ENCODE measurements around the gene ADAMTS18.

Gene ADAMTS18

DNA sequence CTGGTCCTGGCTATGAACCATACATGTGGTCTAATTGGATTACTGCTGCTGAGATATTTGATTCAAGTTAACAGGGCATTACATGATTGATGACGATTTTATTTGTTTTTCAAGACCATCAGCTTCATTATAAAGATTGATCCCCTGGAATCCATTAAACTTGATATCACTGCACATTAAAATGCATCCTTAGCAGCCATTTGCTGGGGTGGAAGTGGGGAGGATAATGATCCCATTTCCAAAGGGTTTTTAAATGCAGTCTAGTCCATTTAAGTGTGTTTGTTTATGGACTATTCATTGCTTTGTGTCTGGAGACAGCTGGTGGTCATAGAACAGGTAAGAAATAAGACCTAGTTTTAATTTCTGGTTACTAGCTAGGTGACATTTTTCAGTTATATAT is 40.9 kb downstream of the ADAMTS18 start:
- no peak for DNase-seq

DNA sequence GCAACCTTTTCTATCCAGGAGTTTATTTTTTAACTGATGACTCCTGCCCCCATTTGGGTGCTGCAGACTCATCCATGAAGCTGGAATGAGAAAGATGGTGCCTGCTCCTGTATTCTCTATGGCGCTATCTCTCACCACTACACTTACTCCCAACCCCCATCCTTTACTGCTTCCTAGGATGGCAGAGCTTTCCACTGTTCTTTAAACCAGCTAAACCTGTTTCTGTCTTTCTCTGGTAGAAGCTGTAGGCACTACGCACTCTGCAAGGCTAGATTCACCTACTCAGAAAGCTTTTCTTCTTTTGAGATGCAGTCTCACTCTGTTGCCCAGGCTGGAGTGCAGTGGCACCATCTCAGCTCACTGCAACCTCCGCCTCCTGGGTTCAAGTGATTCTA is 47.0 kb downstream of the ADAMTS18 start:
- DNase-seq: no peak

DNA sequence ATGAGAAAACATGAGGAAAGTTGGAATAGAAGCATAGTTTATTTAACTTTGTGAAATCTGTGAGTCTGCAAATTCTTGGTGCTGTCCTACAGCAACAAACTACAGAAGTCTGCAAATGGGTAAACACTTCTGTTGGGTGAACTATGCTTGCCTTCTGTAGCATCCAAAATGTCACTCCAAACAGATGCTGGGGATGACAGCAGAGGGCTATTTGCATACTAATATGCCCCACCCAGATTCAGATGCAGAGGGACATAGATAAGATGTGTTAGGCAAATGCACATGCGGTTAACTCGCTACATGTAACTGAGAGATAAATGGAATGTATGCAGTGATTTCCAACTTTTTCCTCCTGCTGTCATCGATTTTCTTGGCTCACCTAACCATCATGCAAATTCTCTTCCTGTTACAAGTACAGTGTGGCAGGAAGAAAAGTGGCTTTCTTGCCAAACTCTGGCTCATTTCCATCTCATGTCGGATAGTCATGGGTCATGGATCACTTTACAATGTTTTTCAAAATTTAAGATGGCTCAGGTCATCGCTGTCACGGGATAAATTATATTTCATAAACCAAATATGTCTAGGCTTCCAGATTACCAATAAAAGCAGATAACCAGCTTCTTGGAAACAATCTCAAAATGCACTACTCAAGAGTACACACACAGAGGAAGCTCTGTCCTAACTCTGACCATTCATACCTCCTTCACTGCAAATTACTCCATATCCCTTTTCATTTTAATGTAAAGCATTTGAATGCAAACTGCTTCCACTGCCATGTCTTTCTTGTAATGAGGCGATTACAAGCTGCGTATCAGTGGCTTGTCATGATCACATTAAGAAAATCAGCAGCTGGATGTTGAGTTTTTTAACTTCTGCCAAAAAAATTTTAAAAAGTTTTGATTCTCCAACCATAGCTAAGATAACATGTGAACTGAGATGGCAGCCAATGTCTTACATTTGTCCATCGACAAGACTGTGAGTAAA is 47.7 kb downstream of the ADAMTS18 start:
- no peak for DNase-seq

DNA sequence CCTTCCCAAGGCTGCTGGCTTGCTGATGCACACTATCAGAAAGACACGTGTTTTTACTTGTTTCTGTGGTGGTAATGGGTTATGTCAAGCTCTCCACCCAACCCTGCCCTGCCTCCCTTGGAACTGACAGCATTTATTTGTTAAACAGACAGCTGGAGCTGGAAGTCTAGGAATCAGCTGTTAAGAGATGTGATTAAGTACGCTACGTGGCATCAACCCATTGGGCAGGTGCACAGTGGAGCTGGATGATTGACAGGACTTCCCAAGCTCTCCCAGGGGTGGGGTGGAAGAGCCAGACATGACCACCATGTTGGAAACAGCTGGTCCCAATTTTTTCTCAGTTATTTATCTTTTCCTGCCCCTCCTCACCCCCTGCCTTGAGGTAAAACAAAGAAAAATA is 49.4 kb downstream of the ADAMTS18 start:
- no peak for DNase-seq

DNA sequence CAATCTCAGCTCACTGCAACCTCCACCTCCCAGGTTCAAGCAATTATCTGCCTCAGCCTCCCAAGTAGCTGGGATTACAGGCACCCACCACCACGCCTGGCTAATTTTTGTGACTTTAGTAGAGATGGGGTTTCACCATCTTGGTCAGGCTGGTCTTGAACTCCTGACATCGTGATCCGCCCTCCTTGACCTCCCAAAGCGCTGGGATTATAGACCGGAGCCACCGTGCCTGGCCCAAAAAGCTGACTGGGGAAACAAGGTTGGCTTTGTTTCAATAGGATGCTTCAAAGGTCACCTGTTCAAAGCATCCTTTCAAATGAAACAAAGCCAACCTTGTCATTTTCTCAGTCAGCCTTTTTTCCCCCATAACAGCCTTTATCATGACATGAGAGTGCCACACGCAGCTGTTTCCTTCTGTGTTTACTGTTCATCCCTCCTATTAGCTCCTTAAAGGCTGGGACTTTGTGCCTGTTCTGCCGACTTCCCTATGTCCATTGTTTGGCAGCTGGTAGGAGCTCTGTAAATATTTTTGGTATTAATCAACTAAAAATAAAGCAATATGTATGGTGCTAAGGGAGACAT is 51.1 kb downstream of the ADAMTS18 start:
- DNase-seq: no peak

DNA sequence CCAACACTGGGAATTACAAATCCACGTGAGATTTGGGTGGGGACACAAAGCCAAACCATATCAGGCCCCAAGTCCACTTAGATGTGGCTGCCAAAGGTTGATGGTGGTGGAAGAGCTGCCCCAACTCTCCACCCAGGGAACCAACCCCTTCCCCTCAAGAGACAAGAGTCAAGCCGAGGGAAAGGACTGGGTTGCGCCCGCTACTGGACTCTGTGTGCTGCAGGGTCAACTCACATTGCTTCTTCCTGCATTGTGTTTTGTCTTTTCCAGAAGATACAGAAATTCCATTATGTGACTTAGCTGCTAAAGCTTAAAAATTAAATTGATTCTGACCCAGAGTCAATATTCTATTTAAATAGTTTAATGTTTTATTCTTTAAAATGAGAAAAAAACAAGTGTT is 58.5 kb downstream of the ADAMTS18 start:
- DNase-seq: no peak

DNA sequence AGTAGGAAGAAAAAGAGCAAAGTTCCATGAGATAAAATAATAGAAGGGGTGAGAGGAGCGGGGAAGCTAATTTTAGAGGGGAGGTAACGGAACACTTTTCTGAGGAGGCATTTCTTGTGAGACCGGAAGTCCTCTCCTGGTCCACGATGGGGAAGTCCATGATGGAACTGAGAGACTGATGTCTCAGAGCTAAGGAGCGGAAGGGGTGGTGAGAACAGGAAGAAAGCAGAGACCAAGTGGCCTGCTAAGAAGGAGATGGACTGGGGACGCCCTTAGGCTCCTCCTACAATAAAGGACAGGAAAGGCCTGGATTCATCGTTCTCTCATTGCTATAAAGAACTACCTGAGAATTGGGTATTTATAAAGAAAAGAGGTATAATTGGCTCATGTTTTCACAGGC is 59.4 kb downstream of the ADAMTS18 start:
- DNase-seq: no peak

DNA sequence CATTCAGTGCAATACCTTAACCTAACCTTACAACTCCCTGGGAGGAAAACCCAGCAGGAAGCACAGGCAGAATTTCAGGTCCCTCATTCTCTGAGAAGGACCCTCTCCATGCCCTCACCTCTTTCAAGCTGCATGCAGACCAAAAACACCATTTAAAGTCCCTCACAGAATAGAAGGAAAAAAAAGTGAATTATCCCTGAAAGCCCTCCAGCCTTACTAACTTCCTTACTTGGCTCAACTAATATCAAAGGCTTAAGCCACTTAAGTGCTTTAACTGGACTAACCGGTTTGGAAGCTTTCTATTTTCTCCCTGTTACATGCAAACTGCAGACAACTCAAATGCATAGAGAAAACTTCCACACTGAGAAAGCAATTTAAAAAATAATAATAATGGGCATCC is 60.5 kb downstream of the ADAMTS18 start:
- no peak for DNase-seq

DNA sequence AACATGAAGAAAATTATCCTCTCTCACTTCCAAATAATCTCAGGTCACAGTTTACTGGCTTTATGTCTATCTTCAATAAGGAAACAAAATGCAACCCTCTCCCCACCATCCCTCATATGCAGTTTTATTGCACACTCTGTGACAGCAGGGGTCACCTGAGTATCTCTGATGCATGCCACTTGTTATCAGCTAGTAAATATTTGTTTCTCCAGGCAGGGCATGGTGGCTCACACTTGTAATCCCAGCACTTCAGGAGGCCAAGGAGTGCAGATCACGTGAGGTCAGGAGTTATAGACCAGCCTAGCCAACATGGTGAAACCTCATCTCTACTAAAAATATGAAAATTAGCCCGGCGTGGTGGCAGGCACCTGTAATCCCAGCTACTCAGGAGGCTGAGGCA is 61.1 kb downstream of the ADAMTS18 start:
- no peak for DNase-seq

DNA sequence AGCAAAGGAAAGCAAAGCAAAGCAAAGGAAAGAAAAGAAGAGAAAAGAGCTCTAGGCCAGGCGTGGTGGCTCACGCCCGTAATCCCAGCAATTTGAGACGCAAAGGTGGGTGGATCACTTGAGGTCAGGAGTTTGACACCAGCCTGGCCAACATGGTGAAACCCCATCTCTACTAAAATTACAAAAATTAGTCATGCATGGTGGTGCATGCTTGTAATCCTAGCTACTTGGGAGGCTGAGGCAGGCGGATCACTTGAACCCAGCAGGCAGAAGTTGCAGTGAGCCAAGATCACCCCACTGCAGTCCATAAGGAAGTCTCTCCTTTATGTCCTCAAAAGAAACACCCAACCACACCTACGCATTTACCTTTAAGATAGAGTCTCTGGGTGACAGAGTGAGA is 70.1 kb downstream of the ADAMTS18 start:
- DNase-seq: no peak

DNA sequence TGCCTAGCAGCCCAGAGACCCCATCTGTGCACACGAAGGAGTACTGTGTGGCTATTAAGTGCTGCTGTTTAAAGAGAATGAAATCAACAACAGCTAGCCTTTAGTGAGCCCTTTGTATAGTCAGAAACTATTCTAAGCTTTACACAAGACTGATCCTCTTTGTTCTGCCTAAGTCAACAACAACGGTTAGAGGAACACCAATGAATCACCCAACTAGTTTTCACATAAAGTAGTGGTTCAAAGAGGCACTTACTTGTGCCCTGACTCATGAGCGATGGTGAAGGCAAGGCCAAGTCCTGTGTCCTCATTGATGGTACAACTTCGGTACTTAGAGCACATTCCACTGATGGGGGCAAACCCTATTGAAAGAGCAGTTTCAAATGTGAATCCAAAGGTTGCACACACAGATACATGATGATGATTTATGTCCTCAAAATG is 75.8 kb downstream of the ADAMTS18 start:
- no peak for DNase-seq

DNA sequence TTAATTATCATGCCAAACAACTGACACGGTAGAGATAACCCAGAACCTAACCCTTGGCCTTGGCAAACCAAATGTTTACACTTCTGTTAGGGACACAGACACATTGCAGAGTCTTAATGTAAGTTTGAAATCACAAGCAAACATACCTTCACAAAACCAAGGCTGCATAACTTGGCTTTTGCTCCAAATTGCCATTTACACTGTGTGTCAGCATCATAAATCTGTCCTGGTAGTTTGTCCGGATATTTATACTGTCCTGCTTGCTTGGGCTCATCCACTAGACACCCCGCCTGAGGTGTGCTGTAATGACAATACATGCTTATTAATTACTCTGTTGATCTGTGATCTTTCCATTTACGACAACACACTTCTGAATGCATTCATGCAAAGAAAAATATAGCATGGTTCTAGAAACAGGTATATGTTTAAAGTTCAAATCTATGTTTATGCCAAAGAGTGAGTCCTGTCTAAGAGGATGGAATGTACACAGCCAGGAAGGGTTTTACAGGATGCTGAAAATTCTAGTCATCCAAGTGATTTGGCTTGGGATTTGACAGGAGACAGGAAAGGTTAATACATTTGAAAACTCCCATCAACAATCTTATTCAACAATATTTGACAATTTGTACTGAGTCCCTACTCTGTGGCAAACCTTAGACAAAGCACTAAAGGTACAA is 81.1 kb downstream of the ADAMTS18 start:
- DNase-seq: no peak

DNA sequence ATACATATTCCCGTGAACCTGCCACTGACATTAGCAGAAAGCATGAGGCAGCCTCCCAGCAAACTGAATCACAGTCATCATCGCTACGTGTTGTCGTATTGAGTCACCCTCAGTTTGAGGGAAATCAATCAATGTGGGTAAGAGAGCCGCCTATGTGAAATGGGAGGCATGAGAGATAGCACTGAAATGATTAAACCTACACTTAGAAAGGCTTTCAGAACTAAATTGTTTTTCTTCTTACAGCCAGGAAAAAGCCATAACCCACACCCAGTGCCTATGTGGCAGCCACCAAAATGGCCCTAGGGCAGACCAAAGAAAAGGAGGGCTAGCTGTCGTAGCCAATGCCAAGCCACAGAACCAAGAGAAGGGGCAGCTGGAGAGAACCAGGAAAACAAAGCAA is 90.5 kb downstream of the ADAMTS18 start:
- no peak for DNase-seq

DNA sequence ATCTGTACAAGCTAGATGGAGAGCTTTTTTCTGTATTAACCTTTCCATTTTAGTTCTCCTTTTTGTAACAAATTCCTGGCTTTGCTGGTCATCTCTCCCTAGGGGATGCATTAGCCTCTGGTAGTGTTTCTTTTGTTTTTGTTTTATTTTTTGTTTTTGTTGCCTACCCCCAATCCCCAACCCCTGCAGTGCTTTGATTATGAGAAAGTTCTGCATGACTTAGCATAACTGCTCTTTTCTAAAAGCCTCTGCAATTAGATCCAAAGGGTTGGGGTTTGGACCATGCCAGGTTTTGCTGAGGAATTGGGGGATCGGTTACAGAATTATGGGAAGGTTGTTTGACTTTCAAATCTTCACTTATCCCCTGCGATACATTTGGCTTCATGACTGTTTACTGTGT is 98.2 kb downstream of the ADAMTS18 start:
- no peak for DNase-seq

DNA sequence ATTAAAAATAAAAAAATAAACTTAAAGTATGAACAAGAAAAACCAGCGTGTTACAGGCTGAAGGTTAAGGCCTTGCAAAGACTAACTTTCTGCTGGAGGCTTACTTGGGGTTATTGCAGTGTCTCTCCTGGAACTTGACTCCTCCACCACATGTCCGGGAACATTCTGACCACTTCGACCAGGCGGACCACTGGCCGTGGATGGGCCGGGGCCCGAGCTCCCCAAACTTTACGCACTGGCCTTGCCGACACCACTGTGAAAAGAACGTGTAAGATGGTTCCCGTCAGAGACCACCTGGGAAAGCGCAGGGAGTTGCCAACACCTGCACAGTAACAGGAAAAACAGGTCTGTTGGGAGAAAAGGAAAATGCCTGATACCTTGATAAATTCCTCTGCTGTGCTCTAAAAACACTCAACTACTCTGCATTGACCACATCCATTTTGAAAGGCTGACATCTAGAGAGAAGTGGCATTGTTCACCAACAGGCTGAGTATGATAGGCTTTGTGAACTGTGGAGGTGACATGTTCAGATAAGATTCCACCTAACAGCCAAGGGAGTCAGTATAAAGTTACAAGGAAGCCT is 99.1 kb downstream of the ADAMTS18 start:
- DNase-seq: no peak

DNA sequence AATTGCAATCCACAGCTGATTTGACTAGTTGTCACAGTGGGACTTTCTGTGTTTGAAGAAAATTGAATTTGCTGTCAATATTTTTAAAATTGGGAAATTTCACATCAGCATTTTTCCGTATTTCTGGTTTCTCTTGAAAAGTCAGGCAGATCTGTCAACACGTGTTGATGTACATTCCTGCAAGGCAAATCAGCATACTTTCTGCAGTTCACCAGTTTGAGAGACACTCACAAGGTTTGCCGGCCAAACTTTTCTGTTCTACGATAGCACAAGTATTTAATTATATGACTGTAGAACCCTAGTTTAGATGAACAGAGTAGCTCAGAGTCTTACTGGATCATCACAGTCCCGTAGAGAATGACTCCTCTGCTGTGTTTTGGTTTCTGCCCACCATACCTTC is 102.0 kb downstream of the ADAMTS18 start:
- no peak for DNase-seq

DNA sequence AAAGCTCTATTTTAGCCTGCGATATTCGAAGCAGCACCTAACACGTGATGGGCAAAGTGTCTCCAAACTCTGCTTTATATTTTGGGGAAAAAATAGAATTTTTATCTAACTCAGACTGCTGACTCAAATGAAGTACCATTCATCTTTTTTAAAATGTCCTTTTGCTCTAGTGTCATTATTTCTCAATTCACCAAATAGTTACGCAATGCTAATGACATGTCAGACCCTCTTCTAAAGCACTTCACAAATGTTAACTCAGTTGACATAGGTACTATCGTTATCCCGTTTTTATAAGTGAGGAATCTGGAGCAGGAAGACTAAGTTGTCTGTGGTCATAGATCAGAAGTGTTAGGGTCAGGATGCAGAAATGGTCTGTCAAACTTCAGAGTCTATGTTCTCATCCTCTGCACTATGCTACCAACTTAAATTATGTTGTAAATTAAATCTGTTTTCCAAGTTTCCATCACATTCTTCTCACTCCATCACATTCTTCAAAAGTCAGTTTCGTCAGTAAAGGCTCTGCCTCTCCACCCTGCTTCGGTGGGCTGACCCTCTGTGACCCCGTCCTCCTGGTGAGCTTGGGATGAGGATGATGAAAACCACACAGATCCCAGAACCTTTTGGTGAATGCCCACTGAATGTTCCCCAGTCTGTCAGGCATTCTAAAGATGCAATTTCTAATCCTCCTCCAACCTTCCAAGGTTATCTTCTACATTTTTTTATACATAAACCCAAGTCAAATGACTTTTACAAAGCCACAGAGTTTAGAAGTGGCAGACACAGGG is 102.8 kb downstream of the ADAMTS18 start:
- DNase-seq: no peak

DNA sequence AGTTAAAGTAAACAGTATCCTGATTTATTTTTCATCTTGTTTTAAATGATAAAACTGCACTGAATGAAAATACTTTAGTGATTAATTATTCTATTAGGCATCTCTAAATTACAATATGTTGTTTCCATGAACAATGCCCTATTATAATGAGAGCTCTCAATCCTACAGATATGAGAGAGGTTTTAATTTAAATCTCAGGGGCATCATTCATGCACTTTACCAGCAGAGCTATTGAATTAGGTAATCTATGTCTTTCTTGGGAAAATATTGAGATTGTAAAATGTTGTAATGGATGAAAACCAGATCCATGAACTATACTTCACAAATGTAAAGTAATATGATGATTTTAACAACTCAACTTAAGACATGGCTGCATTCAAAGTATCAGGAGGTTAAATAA is 103.8 kb downstream of the ADAMTS18 start:
- DNase-seq: no peak

DNA sequence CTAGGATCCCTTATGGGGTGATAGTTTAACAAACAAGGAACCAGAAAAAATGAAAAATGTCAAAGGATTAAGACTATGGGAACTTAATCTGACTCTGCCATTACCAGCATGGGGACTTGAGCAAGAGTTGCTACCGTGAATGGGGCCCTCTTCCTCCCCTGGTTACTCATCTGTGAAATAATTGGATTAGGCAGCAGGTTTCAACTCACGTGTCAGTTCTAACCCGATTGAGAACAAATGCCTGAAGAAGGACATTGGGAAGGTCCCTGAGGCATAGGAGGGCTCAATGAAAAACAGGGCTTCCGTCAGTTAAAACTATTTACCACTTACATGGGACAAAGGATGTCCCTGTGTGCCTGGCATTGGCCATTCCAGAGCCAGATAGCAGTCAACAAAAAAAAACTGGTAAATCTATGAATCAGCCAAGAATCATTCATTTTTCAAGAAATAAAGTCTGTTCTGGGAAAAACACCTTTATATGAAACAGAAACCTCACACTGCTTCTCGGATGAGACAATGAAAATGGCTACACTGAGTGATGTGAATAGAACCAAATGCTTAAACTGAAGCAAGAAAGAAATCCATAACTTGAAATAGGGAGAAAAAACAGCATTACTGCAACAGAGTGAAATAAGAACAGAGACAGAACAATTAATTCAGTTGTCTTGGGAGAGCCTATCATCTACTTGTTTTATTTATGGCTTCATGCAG is 104.3 kb downstream of the ADAMTS18 start:
- no peak for DNase-seq

DNA sequence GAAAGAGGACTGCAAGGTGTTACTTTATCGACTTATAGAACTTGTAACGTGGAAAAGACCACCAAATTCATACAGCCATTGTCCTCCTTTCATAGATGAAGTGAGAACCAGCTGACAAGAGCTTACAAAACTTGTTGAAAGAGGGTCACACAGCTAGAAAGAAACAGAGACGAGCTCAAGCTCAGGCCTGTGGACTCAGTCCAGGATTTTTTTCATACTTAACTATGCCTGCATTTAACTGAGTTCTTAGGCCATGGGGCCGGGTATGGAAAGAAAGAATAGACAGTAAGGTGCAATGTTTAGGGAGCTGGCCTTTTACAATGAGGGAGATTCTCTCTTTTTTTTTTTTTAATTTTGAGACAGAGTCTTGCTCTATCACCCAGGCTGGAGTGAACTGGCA is 106.1 kb downstream of the ADAMTS18 start:
- no peak for DNase-seq

DNA sequence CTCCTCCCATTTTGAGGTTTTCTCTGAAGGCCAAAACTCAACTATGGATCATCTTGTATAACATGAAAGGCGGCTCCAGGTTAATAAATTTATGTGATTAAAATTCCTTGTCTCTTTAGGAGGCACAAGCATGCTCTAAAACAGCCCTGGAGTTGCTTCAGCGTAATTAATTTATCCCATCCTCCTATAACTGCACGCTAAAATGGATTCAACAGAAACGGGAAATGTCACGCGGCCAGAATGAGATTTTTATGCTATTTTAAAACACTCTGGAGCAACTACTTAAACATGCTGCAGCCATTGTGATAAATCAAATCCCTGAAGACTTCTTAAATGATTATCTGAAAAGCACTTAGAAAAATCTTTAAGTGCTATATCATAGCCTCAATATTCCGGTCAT is 106.6 kb downstream of the ADAMTS18 start:
- no peak for DNase-seq

DNA sequence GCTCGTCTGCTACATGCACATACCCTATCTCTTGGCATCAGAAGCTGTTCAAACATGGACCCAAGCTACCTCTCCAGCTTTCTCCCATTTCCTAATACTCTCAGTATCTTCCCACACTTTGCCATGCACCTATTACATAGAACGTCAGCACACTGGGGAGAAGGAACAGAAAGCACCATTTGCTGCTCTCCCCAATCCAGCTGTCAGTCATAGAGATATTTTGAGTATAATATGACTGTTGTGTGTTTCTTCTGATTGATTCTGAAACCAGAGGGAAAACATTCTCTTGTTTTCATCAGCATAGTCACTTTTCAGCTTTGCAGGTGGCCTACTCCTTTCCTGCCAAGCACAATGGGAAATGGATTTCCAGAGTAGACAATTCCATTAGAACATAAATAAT is 107.1 kb downstream of the ADAMTS18 start:
- DNase-seq: no peak

All from CD4-positive, alpha-beta T cell treated with Interleukin-4 for 1 hour (primary cell).